CD4-positive, alpha-beta T cell (primary cell): ENCODE results near the gene CYP4F2. TPM values are rescaled to one million over a fixed set of nuclear protein-coding genes. Genes with fewer than 3 reads are reported as not detected.
"Not testable (repeated sequence)": the region's sequence is repeated elsewhere in the genome, so short reads cannot be mapped to it uniquely, and the experiment has no call there.

ENCODE experiments used
- ATAC-seq: fragments of 200-7000 bp; cut with Tn5 transposase; one replicate; pipeline ENCODE4 v1.10.0; 2022; ENCODE audit warnings: mild to moderate bottlenecking; ENCODE audit not compliant: poor library complexity
- CTCF ChIA-PET: fragments of 350-600 bp; sonication (Branson Sonifier 250); formaldehyde crosslinking; loops from one replicate; lab custom pipeline; 2021; ENCODE audit warnings: antibody characterized with exemption, inconsistent platforms; lab: Charles Lee
- POLR2A ChIA-PET: fragments of 350-600 bp; sonication (Branson Sonifier 250); formaldehyde crosslinking; loops from one replicate; lab custom pipeline; 2021; ENCODE audit warnings: antibody characterized with exemption, inconsistent platforms; lab: Charles Lee
- DNase-seq, 14 experiments: peaks; one replicate each; pipeline ENCODE4 v3.0.0-alpha.2; 2013 to 2020; ENCODE audit warnings: mixed read lengths in 2 of 14
- H3K27ac ChIP-seq, 2 donors: one replicate each; pipeline versions ENCODE4 v1.5.1 to v1.7.0; 2013; ENCODE audit warnings: low read length in 2 of 2, low read depth in 1 of 2, mild to moderate bottlenecking in 1 of 2
- H3K27me3 ChIP-seq, 2 experiments: 1 replicate in 1 of 2; 2 replicates in 1 of 2; pipeline versions ENCODE4 v1.6.1 to v1.7.0; 2013; ENCODE audit warnings: low read length in 2 of 2, control low read depth in 1 of 2, mild to moderate bottlenecking in 1 of 2, moderate library complexity in 1 of 2; ENCODE audit not compliant: insufficient read depth in 2 of 2, control insufficient read depth in 1 of 2
- H3K36me3 ChIP-seq: one replicate; pipeline ENCODE4 v1.6.1; 2013; ENCODE audit warnings: low read length, control low read depth; ENCODE audit not compliant: insufficient read depth
- H3K4me1 ChIP-seq: one replicate; pipeline ENCODE4 v1.6.1; 2013; ENCODE audit warnings: low read length, control low read depth; ENCODE audit not compliant: insufficient read depth
- H3K4me3 ChIP-seq: one replicate; pipeline ENCODE4 v1.5.1; 2013; ENCODE audit warnings: mild to moderate bottlenecking, low read length, moderate library complexity
- H3K9me3 ChIP-seq, 2 experiments: 1 replicate in 1 of 2; 2 replicates in 1 of 2; pipeline versions ENCODE4 v1.6.1 to v1.7.0; 2013; ENCODE audit warnings: low read length in 2 of 2, mild to moderate bottlenecking in 2 of 2, control low read depth in 1 of 2, moderate library complexity in 1 of 2; ENCODE audit not compliant: control insufficient read depth in 1 of 2, insufficient read depth in 1 of 2
- H3K27ac Mint-ChIP-seq: one replicate; pipeline ENCODE4 v1.8.0; 2020; ENCODE audit warnings: mixed read lengths
- H3K27me3 Mint-ChIP-seq: one replicate; pipeline ENCODE4 v1.8.0; 2021; ENCODE audit warnings: mixed read lengths
- H3K36me3 Mint-ChIP-seq: one replicate; pipeline ENCODE4 v1.8.0; 2021; ENCODE audit warnings: low read depth, mixed read lengths
- H3K4me1 Mint-ChIP-seq: one replicate; pipeline ENCODE4 v1.8.0; 2021; ENCODE audit warnings: low read depth, mixed read lengths
- H3K4me3 Mint-ChIP-seq: one replicate; pipeline ENCODE4 v1.8.0; 2020; ENCODE audit warnings: mild to moderate bottlenecking, mixed read lengths
- H3K9me3 Mint-ChIP-seq: one replicate; pipeline ENCODE4 v1.8.0; 2020; ENCODE audit warnings: mixed read lengths
- intact Hi-C, 2 experiments: fragments of 100-400 bp; cut with DNase I in 1 of 2; cut with micrococcal nuclease in 1 of 2; formaldehyde crosslinking; loops; one replicate each; pipeline versions ENCODE4 v1.15.1 to v1.9.0; 2023 to 2025; cut with DNase I, micrococcal nuclease
- total RNA-seq, 174 experiments: library from RNA in 2 of 174; stranded (reverse) in 2 of 174; gene quantifications; one replicate each; pipeline ENCODE4 v1.2.3 and lab custom pipeline; 2021 to 2026
- TF ChIP-seq, protein P1 (sequence below): fragments of 200-600 bp; IDR thresholded peaks from one replicate; pipeline ENCODE4 v1.8.0; 2022; ENCODE audit warnings: antibody characterized with exemption, mild to moderate bottlenecking

CYP4F2 gene
- total RNA-seq, 2 experiments from 2014 or later: not detected

DNA sequence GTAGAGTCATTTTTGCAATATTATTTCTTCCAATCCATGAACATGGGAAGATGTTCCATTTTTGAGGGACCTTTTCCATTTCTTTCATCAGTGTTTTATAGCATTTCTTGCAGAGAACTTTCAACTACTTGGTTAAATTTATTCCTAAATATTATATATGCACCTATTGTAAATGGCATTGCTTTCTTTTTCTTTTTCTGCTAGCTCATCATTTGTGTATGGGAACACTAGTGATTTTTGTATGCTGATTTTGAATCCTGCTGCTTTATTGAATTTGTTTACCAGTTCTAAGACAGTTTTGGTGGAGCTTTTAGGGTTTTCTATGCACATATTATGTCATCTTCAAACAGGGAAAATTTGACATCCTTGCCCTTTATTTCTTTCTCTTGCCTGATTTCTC, 7.2 kb upstream of the CYP4F2 start:
- CTCF ChIA-PET: no interaction called here
- H3K27me3 Mint-ChIP-seq: peaks cover 81% of the 10 kb centered on the region
- ATAC-seq: no peak

DNA sequence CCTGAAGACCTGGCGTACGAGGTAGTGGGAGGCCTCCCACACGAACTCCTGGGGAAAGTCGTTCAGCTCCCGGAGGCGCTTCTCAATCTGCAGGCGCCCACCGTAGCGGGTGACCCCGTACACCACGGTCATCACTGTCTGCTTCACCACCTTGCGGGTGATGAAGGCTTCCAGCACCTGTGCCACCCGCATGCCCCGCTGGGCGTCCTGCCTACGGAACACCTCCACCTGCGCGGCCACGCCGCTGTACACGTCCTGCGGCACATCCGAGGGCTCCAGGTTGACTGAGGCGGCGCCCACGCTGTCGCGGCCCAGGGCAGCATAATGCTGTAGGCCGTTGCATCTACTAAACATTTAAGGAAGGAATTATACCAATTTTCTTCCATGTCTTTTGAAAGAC, 5.0 kb upstream of the CYP4F2 start:
- intact Hi-C loops, H3K9me3 Mint-ChIP-seq, POLR2A ChIA-PET, CTCF ChIA-PET, H3K27ac ChIP-seq, DNase-seq, H3K4me1 ChIP-seq, H3K4me3 ChIP-seq, H3K36me3 Mint-ChIP-seq, ATAC-seq, H3K27me3 ChIP-seq, H3K4me3 Mint-ChIP-seq, H3K27ac Mint-ChIP-seq, H3K9me3 ChIP-seq, H3K36me3 ChIP-seq: not testable (repeated sequence)
- peaks cover 77% of the 10 kb centered on the region for H3K27me3 Mint-ChIP-seq
- H3K4me1 Mint-ChIP-seq: peaks cover 10% of the 10 kb centered on the region

More for the DNA sequence above, 7.2 kb upstream of the CYP4F2 start:
- intact Hi-C loops: no loop called here
- POLR2A ChIA-PET: no interaction called here
- H3K4me1 Mint-ChIP-seq: peaks cover 10% of the 10 kb centered on the region
- Histone ChIP-seq H3K27ac (no peak overlapping the region), H3K36me3 (no peaks in the 10 kb centered on the region), H3K4me3 (no peak overlapping the region), H3K27me3 (peaks cover 1 to 14% of the 10 kb centered on the region in 2 experiments), H3K4me1 (no peaks in the 10 kb centered on the region), H3K9me3 (no peaks in the 10 kb centered on the region)
- H3K4me3 Mint-ChIP-seq: no peak overlapping the region
- DNase-seq: no peak
- H3K27ac Mint-ChIP-seq: no peak overlapping the region
- TF ChIP-seq, protein P1, sequence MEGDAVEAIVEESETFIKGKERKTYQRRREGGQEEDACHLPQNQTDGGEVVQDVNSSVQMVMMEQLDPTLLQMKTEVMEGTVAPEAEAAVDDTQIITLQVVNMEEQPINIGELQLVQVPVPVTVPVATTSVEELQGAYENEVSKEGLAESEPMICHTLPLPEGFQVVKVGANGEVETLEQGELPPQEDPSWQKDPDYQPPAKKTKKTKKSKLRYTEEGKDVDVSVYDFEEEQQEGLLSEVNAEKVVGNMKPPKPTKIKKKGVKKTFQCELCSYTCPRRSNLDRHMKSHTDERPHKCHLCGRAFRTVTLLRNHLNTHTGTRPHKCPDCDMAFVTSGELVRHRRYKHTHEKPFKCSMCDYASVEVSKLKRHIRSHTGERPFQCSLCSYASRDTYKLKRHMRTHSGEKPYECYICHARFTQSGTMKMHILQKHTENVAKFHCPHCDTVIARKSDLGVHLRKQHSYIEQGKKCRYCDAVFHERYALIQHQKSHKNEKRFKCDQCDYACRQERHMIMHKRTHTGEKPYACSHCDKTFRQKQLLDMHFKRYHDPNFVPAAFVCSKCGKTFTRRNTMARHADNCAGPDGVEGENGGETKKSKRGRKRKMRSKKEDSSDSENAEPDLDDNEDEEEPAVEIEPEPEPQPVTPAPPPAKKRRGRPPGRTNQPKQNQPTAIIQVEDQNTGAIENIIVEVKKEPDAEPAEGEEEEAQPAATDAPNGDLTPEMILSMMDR: no peak
- H3K36me3 Mint-ChIP-seq: no peaks in the 10 kb centered on the region
- H3K9me3 Mint-ChIP-seq: peaks cover 6% of the 10 kb centered on the region

GRCh38 chr19:15902254-15902653, 4.4 kb upstream of the CYP4F2 start:
- H3K27me3 Mint-ChIP-seq: peaks cover 74% of the 10 kb centered on the region
- ChIA-PET POLR2A (no interaction called here), CTCF (no interaction called here)
- peaks cover 10% of the 10 kb centered on the region for H3K4me1 Mint-ChIP-seq
- H3K36me3 Mint-ChIP-seq: no peaks in the 10 kb centered on the region
- peaks cover 6% of the 10 kb centered on the region for H3K9me3 Mint-ChIP-seq
- Histone ChIP-seq H3K4me1 (no peaks in the 10 kb centered on the region), H3K9me3 (no peaks in the 10 kb centered on the region), H3K27ac (no peak overlapping the region), H3K36me3 (no peaks in the 10 kb centered on the region), H3K27me3 (peaks cover 4 to 6% of the 10 kb centered on the region in 2 experiments), H3K4me3 (no peak overlapping the region)
- H3K27ac Mint-ChIP-seq: no peak overlapping the region
- ATAC-seq (no peak), DNase-seq (no peak)
- no peak overlapping the region for H3K4me3 Mint-ChIP-seq
- intact Hi-C loops: no loop called here
- TF ChIP-seq, protein P1: no peak

DNA sequence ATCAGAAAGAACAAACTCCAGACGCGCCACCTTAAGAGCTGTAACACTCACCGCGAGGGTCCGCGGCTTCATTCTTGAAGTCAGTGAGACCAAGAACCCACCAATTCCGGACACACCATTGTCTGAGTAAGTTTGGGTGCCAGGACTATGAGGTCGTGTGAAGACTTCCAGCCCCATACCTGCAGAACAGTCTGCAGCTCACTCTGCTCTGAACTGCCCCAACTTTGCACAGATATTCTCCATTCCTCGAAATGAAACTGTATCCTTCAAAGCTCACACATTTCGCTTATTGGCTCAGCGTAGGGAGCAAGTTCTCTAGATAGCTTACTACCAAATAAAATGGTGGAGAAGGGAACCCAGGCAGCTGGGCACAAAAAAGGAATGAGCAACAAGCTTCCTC, 2.6 kb upstream of the CYP4F2 start:
- no peak overlapping the region for H3K27ac Mint-ChIP-seq
- Histone ChIP-seq H3K27me3 (peaks cover 7 to 13% of the 10 kb centered on the region in 2 experiments), H3K9me3 (no peaks in the 10 kb centered on the region), H3K27ac (no peak overlapping the region), H3K4me1 (no peaks in the 10 kb centered on the region), H3K36me3 (no peaks in the 10 kb centered on the region), H3K4me3 (no peak overlapping the region)
- peaks cover 72% of the 10 kb centered on the region for H3K27me3 Mint-ChIP-seq
- ATAC-seq: no peak
- H3K36me3 Mint-ChIP-seq: no peaks in the 10 kb centered on the region
- intact Hi-C loops: no loop called here
- ChIA-PET POLR2A (no interaction called here), CTCF (no interaction called here)
- peaks cover 6% of the 10 kb centered on the region for H3K9me3 Mint-ChIP-seq
- H3K4me1 Mint-ChIP-seq: peaks cover 10% of the 10 kb centered on the region
- H3K4me3 Mint-ChIP-seq: peak overlapping the region; percentile 70
- no peak for DNase-seq
- TF ChIP-seq, protein P1: no peak

GRCh38 chr19:15900032-15900431, 2.2 kb upstream of the CYP4F2 start:
- H3K36me3 ChIP-seq, H3K27ac ChIP-seq, H3K9me3 ChIP-seq, DNase-seq, H3K4me3 ChIP-seq, POLR2A ChIA-PET, intact Hi-C loops, ATAC-seq, H3K4me1 ChIP-seq, H3K27ac Mint-ChIP-seq, H3K36me3 Mint-ChIP-seq, H3K9me3 Mint-ChIP-seq, CTCF ChIA-PET: not testable (repeated sequence)
- peaks cover 7 to 13% of the 10 kb centered on the region in 2 experiments for H3K27me3 ChIP-seq
- peaks cover 71% of the 10 kb centered on the region for H3K27me3 Mint-ChIP-seq
- H3K4me3 Mint-ChIP-seq: peak overlapping the region; percentile 70
- peaks cover 10% of the 10 kb centered on the region for H3K4me1 Mint-ChIP-seq
